ENCODE measurements around the gene LSR.

The LSR gene

GRCh38 chr19:35316560-35316959 lies 67.8 kb downstream of the LSR start:
- peak overlapping the region; percentile 50 for H3K9ac ChIP-seq (ENCODE audit: low read depth, low read length)
- no peaks in the 10 kb centered on the region for H3K9me3 ChIP-seq (ENCODE audit: control insufficient read depth, insufficient read depth, low read length)
- no peaks in the 10 kb centered on the region for H3K4me1 ChIP-seq (ENCODE audit: control insufficient read depth, insufficient read depth, low read length)
- no peaks in the 10 kb centered on the region for H3K27me3 ChIP-seq (ENCODE audit: control insufficient read depth, insufficient read depth, low read length)
- H3K4me3 ChIP-seq (ENCODE audit: low read depth, low read length), result no peak overlapping the region
- no peaks in the 10 kb centered on the region for H3K36me3 ChIP-seq (ENCODE audit: control insufficient read depth, insufficient read depth, low read length)

Measured in iPS-15b (cell line).